Endodermal cell (in vitro differentiated cells): ENCODE results near the gene PRDM15. TPM values are rescaled to one million over a fixed set of nuclear protein-coding genes. Genes with fewer than 3 reads are reported as not detected.

Experiments
- DNase-seq: peaks from one replicate; pipeline ENCODE4 v3.0.0-alpha.2; 2017
- H3K27ac ChIP-seq: 2 replicates; pipeline ENCODE4 v1.5.1; 2013; ENCODE audit warnings: mild to moderate bottlenecking, low read depth, low read length, moderate library complexity
- H3K27me3 ChIP-seq: 2 replicates; pipeline ENCODE4 v1.6.1; 2013; ENCODE audit warnings: mild to moderate bottlenecking, low read length, moderate library complexity; ENCODE audit not compliant: insufficient read depth, control insufficient read depth, poor library complexity, severe bottlenecking
- H3K36me3 ChIP-seq: 2 replicates; pipeline ENCODE4 v1.7.0; 2013; ENCODE audit warnings: mild to moderate bottlenecking, low read length, moderate library complexity; ENCODE audit not compliant: control insufficient read depth, insufficient read depth
- H3K4me1 ChIP-seq: one replicate; pipeline ENCODE4 v1.7.0; 2013; ENCODE audit warnings: low read length; ENCODE audit not compliant: control insufficient read depth, insufficient read depth
- H3K4me3 ChIP-seq: 2 replicates; pipeline ENCODE4 v1.5.1; 2013; ENCODE audit warnings: mild to moderate bottlenecking, low read length, moderate library complexity
- H3K9ac ChIP-seq: 2 replicates; pipeline ENCODE4 v1.6.1; 2013; ENCODE audit warnings: mild to moderate bottlenecking, low read length, moderate library complexity; ENCODE audit not compliant: poor library complexity, severe bottlenecking; ENCODE audit errors: extremely low read depth
- H3K9me3 ChIP-seq: 2 replicates; pipeline ENCODE4 v1.6.1; 2013; ENCODE audit warnings: mild to moderate bottlenecking, low read length, moderate library complexity; ENCODE audit not compliant: control insufficient read depth
- H3K27ac Mint-ChIP-seq: 2 replicates; pipeline ENCODE4 v1.8.0; 2020; ENCODE audit warnings: mixed read lengths
- H3K27me3 Mint-ChIP-seq: 2 replicates; pipeline ENCODE4 v1.8.0; 2021; ENCODE audit warnings: mild to moderate bottlenecking, mixed read lengths; ENCODE audit not compliant: insufficient read depth
- H3K36me3 Mint-ChIP-seq: 2 replicates; pipeline ENCODE4 v1.8.0; 2020; ENCODE audit warnings: low read depth, mixed read lengths
- H3K4me1 Mint-ChIP-seq: 2 replicates; pipeline ENCODE4 v1.8.0; 2020; ENCODE audit warnings: mixed read lengths
- H3K4me3 Mint-ChIP-seq: 2 replicates; pipeline ENCODE4 v1.8.0; 2020; ENCODE audit warnings: mild to moderate bottlenecking, moderate library complexity, mixed read lengths
- H3K9me3 Mint-ChIP-seq: 2 replicates; pipeline ENCODE4 v1.8.0; 2020; ENCODE audit warnings: mild to moderate bottlenecking, mixed read lengths
- WGBS, 2 experiments: methylation state at CpG; one replicate each; pipeline versions ENCODE4 v1.1.5 to v1.1.7; 2013; ENCODE audit warnings: missing lambda C conversion rate in 2 of 2, mixed read lengths in 1 of 2; ENCODE audit not compliant: insufficient coverage in 1 of 2, insufficient read length in 1 of 2; 5-methylcytosine and 5-hydroxymethylcytosine counted together
- total RNA-seq, 2 donors: library from RNA; stranded (reverse); fragmentation: NEBNext Ultra II Directional in 1 of 2; extraction: Animal tissue kit (Norgen Biotek cat#: 25700) in 1 of 2; gene quantifications; 2 replicates in 1 of 2; 3 replicates in 1 of 2; pipeline ENCODE4 v1.2.1, GENCODE V29; 2021
- TF ChIP-seq, protein P1 (sequence below): fragments of 200-600 bp; sonication (generic); conservative IDR thresholded peaks from 2 replicates; pipeline ENCODE4 v1.5.0; 2021; ENCODE audit warnings: antibody characterized with exemption, mild to moderate bottlenecking

PRDM15 gene
- total RNA-seq, 2 donors from 2014 or later = 8.8 to 10.1 TPM

DNA sequence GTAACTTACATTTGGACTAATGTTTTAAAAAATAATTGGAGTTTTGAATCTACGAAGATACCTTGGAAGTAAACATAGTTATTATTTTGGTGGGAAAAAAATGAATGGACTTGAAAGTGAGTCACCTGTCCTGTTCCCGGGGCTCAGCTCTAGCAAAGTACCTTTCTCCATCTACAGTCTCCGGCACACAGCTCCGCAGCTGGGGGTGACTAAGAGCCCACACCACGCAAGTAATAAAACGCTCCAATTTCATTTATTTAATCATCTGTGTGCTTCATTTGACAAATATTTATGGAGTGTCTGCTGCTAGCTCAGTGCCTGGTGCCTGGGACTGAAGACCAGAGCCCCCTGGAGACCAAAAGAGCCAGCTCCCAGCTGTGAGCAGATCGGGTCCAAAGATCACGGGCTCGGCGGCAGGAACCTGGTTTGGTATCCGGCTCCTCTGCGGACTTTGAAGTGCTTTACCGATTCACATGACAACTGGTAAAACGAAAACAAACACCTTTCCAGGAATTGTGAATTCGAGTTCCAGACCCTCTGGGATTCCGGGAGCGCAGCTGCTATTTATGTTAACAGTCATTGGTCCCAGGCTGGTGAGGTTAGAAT is 110.6 kb downstream of the PRDM15 start:
- DNase-seq = peak; percentile 89
- Mint-ChIP-seq H3K36me3 (no peaks in the 10 kb centered on the region), H3K4me3 (peak overlapping the region; percentile 71), H3K9me3 (no peaks in the 10 kb centered on the region), H3K27ac (peak overlapping the region; percentile 33), H3K4me1 (peaks cover 70% of the 10 kb centered on the region), H3K27me3 (peaks cover 76% of the 10 kb centered on the region)
- H3K4me3 ChIP-seq = peak overlapping the region; percentile 84
- no peak overlapping the region for H3K27ac ChIP-seq
- peaks cover 24% of the 10 kb centered on the region for H3K4me1 ChIP-seq
- no peaks in the 10 kb centered on the region for H3K9me3 ChIP-seq
- H3K27me3 ChIP-seq = peaks cover 84% of the 10 kb centered on the region
- H3K36me3 ChIP-seq = no peaks in the 10 kb centered on the region
- WGBS, 2 experiments = 1 to 3% methylated on average over 9 to 17 of the region's 17 CpGs
- TF ChIP-seq, protein P1, sequence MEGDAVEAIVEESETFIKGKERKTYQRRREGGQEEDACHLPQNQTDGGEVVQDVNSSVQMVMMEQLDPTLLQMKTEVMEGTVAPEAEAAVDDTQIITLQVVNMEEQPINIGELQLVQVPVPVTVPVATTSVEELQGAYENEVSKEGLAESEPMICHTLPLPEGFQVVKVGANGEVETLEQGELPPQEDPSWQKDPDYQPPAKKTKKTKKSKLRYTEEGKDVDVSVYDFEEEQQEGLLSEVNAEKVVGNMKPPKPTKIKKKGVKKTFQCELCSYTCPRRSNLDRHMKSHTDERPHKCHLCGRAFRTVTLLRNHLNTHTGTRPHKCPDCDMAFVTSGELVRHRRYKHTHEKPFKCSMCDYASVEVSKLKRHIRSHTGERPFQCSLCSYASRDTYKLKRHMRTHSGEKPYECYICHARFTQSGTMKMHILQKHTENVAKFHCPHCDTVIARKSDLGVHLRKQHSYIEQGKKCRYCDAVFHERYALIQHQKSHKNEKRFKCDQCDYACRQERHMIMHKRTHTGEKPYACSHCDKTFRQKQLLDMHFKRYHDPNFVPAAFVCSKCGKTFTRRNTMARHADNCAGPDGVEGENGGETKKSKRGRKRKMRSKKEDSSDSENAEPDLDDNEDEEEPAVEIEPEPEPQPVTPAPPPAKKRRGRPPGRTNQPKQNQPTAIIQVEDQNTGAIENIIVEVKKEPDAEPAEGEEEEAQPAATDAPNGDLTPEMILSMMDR = peak; percentile 69
- peak overlapping the region; percentile 74 for H3K9ac ChIP-seq

DNA sequence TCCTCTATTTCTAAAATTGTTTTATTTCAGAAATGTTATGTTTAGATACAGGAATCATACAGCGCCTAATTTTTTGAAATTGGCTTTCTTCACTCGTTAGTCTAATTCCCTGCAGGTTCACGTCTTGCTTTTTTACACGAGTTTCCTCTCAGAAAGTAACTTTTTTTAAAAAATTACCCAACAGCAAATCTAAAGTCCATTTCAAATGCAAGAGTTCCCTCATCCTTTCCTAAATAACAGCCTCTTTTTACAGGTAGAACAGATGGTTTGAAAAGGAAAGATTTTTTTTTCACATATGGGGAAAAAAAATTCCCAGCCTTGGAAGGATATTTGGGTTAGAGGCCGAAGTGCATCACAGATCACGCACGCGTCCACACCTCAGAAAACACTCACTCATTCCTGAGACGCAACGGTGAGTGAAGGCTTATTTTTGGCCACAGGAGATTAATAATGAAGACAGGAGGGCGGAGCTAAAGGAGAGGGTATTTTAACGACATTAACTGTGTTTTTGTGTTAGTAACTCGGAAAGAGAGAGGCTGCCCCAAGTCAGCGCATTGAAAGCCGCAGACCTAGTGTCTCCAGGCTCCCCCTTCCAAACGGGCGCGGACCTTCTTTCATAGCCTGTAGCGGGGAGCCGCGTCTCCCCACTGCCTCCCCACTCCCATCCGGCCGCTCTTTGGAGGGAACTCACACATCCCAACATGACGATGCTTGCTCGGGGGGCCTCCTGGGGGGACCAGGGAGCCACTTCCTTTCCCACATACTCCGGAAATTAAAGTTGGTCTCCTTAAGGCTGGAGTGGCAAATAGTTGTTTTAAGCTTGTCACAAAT is 111.3 kb downstream of the PRDM15 start:
- Histone ChIP-seq H3K27ac (no peak overlapping the region), H3K9me3 (no peaks in the 10 kb centered on the region), H3K36me3 (no peaks in the 10 kb centered on the region), H3K4me1 (peaks cover 25% of the 10 kb centered on the region), H3K9ac (peak overlapping the region; percentile 74), H3K27me3 (peaks cover 92% of the 10 kb centered on the region), H3K4me3 (peak overlapping the region; percentile 84)
- WGBS, 2 experiments = 0 to 8% methylated on average over 13 to 26 of the region's 26 CpGs
- Mint-ChIP-seq H3K27me3 (peaks cover 83% of the 10 kb centered on the region), H3K4me1 (peaks cover 77% of the 10 kb centered on the region), H3K27ac (peak overlapping the region; percentile 61), H3K36me3 (no peaks in the 10 kb centered on the region), H3K9me3 (no peaks in the 10 kb centered on the region), H3K4me3 (peak overlapping the region; percentile 71)
- TF ChIP-seq, protein P1 = no peak
- DNase-seq = peak; percentile 79

DNA sequence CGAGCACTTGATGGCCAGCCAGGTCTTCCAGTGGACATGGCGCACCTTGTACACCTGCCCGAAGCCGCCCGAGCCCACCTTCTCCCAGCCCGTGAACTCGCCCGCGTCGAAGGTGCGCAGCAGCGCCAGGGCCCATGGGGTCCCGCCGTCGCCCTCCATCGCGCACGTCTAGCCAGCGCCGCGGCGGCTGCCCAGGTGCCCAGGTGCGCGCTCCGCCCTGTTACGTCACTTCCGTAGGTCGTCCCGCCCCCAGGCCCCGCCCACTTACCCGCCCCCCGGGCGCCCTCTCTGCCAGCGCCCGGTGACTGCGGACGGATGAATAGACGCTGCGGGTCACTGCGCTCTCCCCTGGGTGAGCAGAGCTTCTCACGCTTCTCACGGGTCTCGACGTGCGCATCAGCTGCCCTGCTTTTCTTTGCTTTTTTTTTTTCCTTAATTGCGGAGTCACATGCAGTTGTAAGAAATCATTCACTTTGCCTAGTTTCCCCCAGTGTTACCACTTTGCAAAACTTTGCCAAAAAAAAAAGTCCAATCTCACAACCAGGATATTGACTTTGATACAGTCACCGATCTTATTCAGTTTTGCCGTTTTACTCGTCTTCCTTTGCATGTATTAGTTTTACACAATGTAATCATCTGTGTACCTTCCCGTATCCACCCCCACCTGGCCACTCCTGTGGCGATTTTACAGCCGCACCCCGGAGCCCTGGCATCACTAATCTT is 112.1 kb downstream of the PRDM15 start, which contains the start of gene RIPK4:
Gene RIPK4, minus strand, starts transcription at position 170 of the 723 bp plus-strand sequence. Its CDS starts 11 bp downstream, at position 159.
- 0 to 4% methylated on average over 14 to 50 of the region's 53 CpGs for WGBS, 2 experiments
- peak within 1 kb of the TSS; percentile 84 for H3K4me3 ChIP-seq
- peaks cover 99% of the 10 kb centered on the region for H3K27me3 ChIP-seq
- no peaks in the 10 kb centered on the region for H3K36me3 ChIP-seq
- H3K4me1 ChIP-seq = peaks cover 25% of the 10 kb centered on the region
- H3K9me3 ChIP-seq = no peaks in the 10 kb centered on the region
- Mint-ChIP-seq H3K36me3 (no peaks in the 10 kb centered on the region), H3K27me3 (peaks cover 84% of the 10 kb centered on the region), H3K4me1 (peaks cover 77% of the 10 kb centered on the region), H3K9me3 (no peaks in the 10 kb centered on the region), H3K27ac (peak within 1 kb of the TSS; percentile 61), H3K4me3 (peak within 1 kb of the TSS; percentile 71)
- peak; percentile 97 for DNase-seq
- TF ChIP-seq, protein P1 = no peak
- no peak within 1 kb of the TSS for H3K27ac ChIP-seq
- H3K9ac ChIP-seq = peak within 1 kb of the TSS; percentile 74
